Stimulated activated CD8-positive, alpha-beta memory T cell treated with anti-CD3 and anti-CD28 coated beads, Interleukin-15, amount 100 ng/mL, for 24 hours (primary cell): Measurements from ENCODE around the gene SLC27A4.
"Not testable (repeated sequence)": the region's sequence is repeated elsewhere in the genome, so short reads cannot be mapped to it uniquely, and the experiment has no call there.

Experiments
- DNase-seq: peaks from one replicate; pipeline ENCODE4 v3.0.0-alpha.2; 2020; ENCODE audit warnings: low read depth

The SLC27A4 gene

GRCh38 chr9:128324401-128324800, 15.9 kb upstream of the SLC27A4 start:
- no peak for DNase-seq

- DNase-seq, result no peak
Observed at GRCh38 chr9:128325629-128326028, 14.7 kb upstream of the SLC27A4 start.

GRCh38 chr9:128333451-128333869, 6.9 kb upstream of the SLC27A4 start:
- no peak for DNase-seq

- DNase-seq, result no peak
Observed at GRCh38 chr9:128335161-128335560, 5.2 kb upstream of the SLC27A4 start.

GRCh38 chr9:128335914-128336313, 4.4 kb upstream of the SLC27A4 start:
- no peak for DNase-seq

- DNase-seq, result no peak
Observed at GRCh38 chr9:128337936-128338335, 2.4 kb upstream of the SLC27A4 start.

- DNase-seq, result not testable (repeated sequence)
Observed at GRCh38 chr9:128338852-128339614, 1.3 kb upstream of the SLC27A4 start.

GRCh38 chr9:128340691-128341434, 536 bp downstream of the SLC27A4 start:
- DNase-seq, result no peak

- peak; percentile 21 for DNase-seq
Observed at GRCh38 chr9:128341435-128341849, 1.1 kb downstream of the SLC27A4 start.

- DNase-seq, result no peak
Observed at GRCh38 chr9:128342971-128343680, 2.8 kb downstream of the SLC27A4 start.

- no peak for DNase-seq
Observed at GRCh38 chr9:128343855-128344254, 3.5 kb downstream of the SLC27A4 start.

- no peak for DNase-seq
Observed at GRCh38 chr9:128344931-128345605, 4.7 kb downstream of the SLC27A4 start.

GRCh38 chr9:128349125-128349524, 8.8 kb downstream of the SLC27A4 start:
- no peak for DNase-seq

GRCh38 chr9:128349772-128350171, 9.4 kb downstream of the SLC27A4 start:
- no peak for DNase-seq

GRCh38 chr9:128355451-128355850, 15.1 kb downstream of the SLC27A4 start:
- DNase-seq, result no peak

GRCh38 chr9:128358090-128358489, 17.8 kb downstream of the SLC27A4 start:
- DNase-seq, result no peak

GRCh38 chr9:128358861-128359260, 18.5 kb downstream of the SLC27A4 start:
- DNase-seq, result no peak

- DNase-seq, result no peak
Observed at GRCh38 chr9:128360826-128361225, 20.5 kb downstream of the SLC27A4 start.

- no peak for DNase-seq
Observed at GRCh38 chr9:128361296-128361985, 21.1 kb downstream of the SLC27A4 start.

GRCh38 chr9:128361986-128362646, 21.8 kb downstream of the SLC27A4 start:
- peak; percentile 29 for DNase-seq

- DNase-seq, result no peak
Observed at GRCh38 chr9:128362774-128363173, 22.4 kb downstream of the SLC27A4 start.
